Inflammatory macrophage treated with lipopolysaccharide for 4 hours (primary cell): ENCODE results near the gene NUDT14.
A peak's percentile ranks its signal among the peaks of the same experiment; 100 is the strongest.

ENCODE experiments used
- DNase-seq: peaks from one replicate; pipeline ENCODE4 v3.0.0-alpha.2; 2020

The NUDT14 gene

GRCh38 chr14:105172476-105172875 lies 8.6 kb downstream of the NUDT14 start:
- no peak for DNase-seq

- DNase-seq = no peak
Measured at GRCh38 chr14:105171004-105171673, 10.0 kb downstream of the NUDT14 start.

- DNase-seq = no peak
Measured at GRCh38 chr14:105169776-105170655, 11.1 kb downstream of the NUDT14 start.

- no peak for DNase-seq
Measured at GRCh38 chr14:105168979-105169507, 12.1 kb downstream of the NUDT14 start.

- peak; percentile 6 for DNase-seq
Measured at GRCh38 chr14:105168496-105168978, 12.6 kb downstream of the NUDT14 start, which contains the start of gene JAG2. TSS of gene JAG2 (minus strand) at chr14:105168776. CDS start at chr14:105168420, 356 bp downstream.

GRCh38 chr14:105168093-105168420 lies 13.1 kb downstream of the NUDT14 start:
- no peak for DNase-seq

GRCh38 chr14:105167303-105168092 lies 13.6 kb downstream of the NUDT14 start:
- no peak for DNase-seq

GRCh38 chr14:105166571-105167302 lies 14.4 kb downstream of the NUDT14 start:
- DNase-seq = no peak

GRCh38 chr14:105165761-105166485 lies 15.2 kb downstream of the NUDT14 start:
- DNase-seq = no peak

- DNase-seq = no peak
Measured at GRCh38 chr14:105165134-105165704, 15.9 kb downstream of the NUDT14 start.

GRCh38 chr14:105163040-105163742 lies 17.9 kb downstream of the NUDT14 start:
- no peak for DNase-seq

GRCh38 chr14:105162669-105162979 lies 18.5 kb downstream of the NUDT14 start:
- no peak for DNase-seq

- no peak for DNase-seq
Measured at GRCh38 chr14:105161964-105162668, 19.0 kb downstream of the NUDT14 start.

GRCh38 chr14:105161309-105161708 lies 19.8 kb downstream of the NUDT14 start:
- no peak for DNase-seq

- DNase-seq = no peak
Measured at GRCh38 chr14:105160776-105161175, 20.3 kb downstream of the NUDT14 start.

- DNase-seq = no peak
Measured at GRCh38 chr14:105159344-105159743, 21.8 kb downstream of the NUDT14 start.

GRCh38 chr14:105158794-105159193 lies 22.3 kb downstream of the NUDT14 start:
- DNase-seq = no peak

GRCh38 chr14:105157872-105158271 lies 23.2 kb downstream of the NUDT14 start:
- no peak for DNase-seq

GRCh38 chr14:105156414-105157375 lies 24.4 kb downstream of the NUDT14 start:
- DNase-seq = no peak
